ENCODE results near the gene ACADL.

Gene ACADL

GRCh38 chr2:210162466-210163124 is 62.7 kb downstream of the ACADL start:
- Histone ChIP-seq H3K27me3 (replicated peaks; ENCODE audit: control insufficient read depth, insufficient read depth, low read length) (no peaks in the 10 kb centered on the region), H3K36me3 (ENCODE audit: control insufficient read depth, insufficient read depth, low read length) (no peaks in the 10 kb centered on the region), H3K4me3 (replicated peaks; ENCODE audit: low read depth, low read length) (no peak overlapping the region)
- TF ChIP-seq CTCF (IDR thresholded peaks at IDR 0.05; ENCODE audit: insufficient read depth, low read length, poor library complexity, severe bottlenecking): no peak
- no peak for DNase-seq (ENCODE audit: extremely low read depth, insufficient read length)

DNA sequence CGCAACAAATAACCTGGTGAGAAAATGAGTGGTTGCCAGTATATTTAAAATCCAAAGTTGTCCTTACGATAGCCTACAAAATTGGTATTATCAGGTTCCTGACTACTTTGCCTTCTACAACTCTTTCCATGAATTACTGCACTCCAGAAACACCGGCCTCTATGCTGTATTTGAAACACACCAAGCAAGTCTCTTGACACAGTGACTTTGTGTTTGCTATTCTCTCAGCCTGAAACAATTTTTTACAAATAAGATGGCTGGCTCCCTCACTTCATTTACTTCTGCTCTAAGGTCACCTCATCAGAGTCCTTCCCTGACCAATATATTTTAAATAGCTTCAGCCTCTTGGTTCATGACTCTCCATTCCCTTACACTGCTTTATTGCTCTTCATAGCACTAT is 66.2 kb downstream of the ACADL start:
- no peak for DNase-seq (ENCODE audit: extremely low read depth, insufficient read length)
- Histone ChIP-seq H3K36me3 (ENCODE audit: control insufficient read depth, insufficient read depth, low read length) (no peaks in the 10 kb centered on the region), H3K4me3 (replicated peaks; ENCODE audit: low read depth, low read length) (no peak overlapping the region), H3K27me3 (replicated peaks; ENCODE audit: control insufficient read depth, insufficient read depth, low read length) (no peaks in the 10 kb centered on the region)
- no peak for TF ChIP-seq CTCF (IDR thresholded peaks at IDR 0.05; ENCODE audit: insufficient read depth, low read length, poor library complexity, severe bottlenecking)

- no peaks in the 10 kb centered on the region for H3K36me3 ChIP-seq (ENCODE audit: control insufficient read depth, insufficient read depth, low read length)
- H3K4me3 ChIP-seq (replicated peaks; ENCODE audit: low read depth, low read length): no peak overlapping the region
- TF ChIP-seq CTCF (IDR thresholded peaks at IDR 0.05; ENCODE audit: insufficient read depth, low read length, poor library complexity, severe bottlenecking): no peak
- no peaks in the 10 kb centered on the region for H3K27me3 ChIP-seq (replicated peaks; ENCODE audit: control insufficient read depth, insufficient read depth, low read length)
- no peak for DNase-seq (ENCODE audit: extremely low read depth, insufficient read length)
Measured at GRCh38 chr2:210158236-210158635, 67.0 kb downstream of the ACADL start.

GRCh38 chr2:210157526-210157925 is 67.7 kb downstream of the ACADL start:
- H3K36me3 ChIP-seq (ENCODE audit: control insufficient read depth, insufficient read depth, low read length): no peaks in the 10 kb centered on the region
- H3K4me3 ChIP-seq (replicated peaks; ENCODE audit: low read depth, low read length): no peak overlapping the region
- TF ChIP-seq CTCF (IDR thresholded peaks at IDR 0.05; ENCODE audit: insufficient read depth, low read length, poor library complexity, severe bottlenecking): no peak
- no peak for DNase-seq (ENCODE audit: extremely low read depth, insufficient read length)
- H3K27me3 ChIP-seq (replicated peaks; ENCODE audit: control insufficient read depth, insufficient read depth, low read length): no peaks in the 10 kb centered on the region

DNA sequence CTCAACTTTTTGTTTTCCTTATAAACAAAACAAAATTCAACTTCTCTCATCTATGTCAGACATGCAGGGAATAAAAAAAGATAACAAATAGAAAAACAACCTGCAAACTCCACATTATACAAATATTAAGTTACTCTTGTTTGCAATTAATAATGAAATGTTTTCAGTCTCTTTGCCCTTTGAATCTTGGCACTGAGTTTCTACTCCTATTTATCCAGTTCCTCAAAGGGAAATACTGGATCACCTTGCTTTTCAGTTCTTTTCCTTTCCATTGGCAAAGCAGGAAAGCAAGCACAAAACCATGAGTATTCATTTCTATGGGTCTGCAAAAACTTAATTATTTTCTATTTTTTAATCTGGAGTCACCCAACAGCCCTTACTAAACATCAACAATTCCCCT is 77.6 kb downstream of the ACADL start:
- no peak for TF ChIP-seq CTCF (IDR thresholded peaks at IDR 0.05; ENCODE audit: insufficient read depth, low read length, poor library complexity, severe bottlenecking)
- H3K4me3 ChIP-seq (replicated peaks; ENCODE audit: low read depth, low read length): no peak overlapping the region
- peaks cover 3% of the 10 kb centered on the region for H3K36me3 ChIP-seq (ENCODE audit: control insufficient read depth, insufficient read depth, low read length)

More for the DNA sequence above, 77.6 kb downstream of the ACADL start:
- no peaks in the 10 kb centered on the region for H3K27me3 ChIP-seq (replicated peaks; ENCODE audit: control insufficient read depth, insufficient read depth, low read length)
- no peak for DNase-seq (ENCODE audit: extremely low read depth, insufficient read length)
